ENCODE data around the gene CORO7.
"Not testable (repeated sequence)": the region's sequence is repeated elsewhere in the genome, so short reads cannot be mapped to it uniquely, and the experiment has no call there.

Gene CORO7

GRCh38 chr16:4403133-4403949, 13.1 kb downstream of the CORO7 start:
- in situ Hi-C loops (cut with HindIII; ENCODE audit: low sequenced_read_pairs), result no loop called here

GRCh38 chr16:4402439-4403132, 13.8 kb downstream of the CORO7 start:
- in situ Hi-C loops (cut with HindIII; ENCODE audit: low sequenced_read_pairs), result no loop called here

- in situ Hi-C loops (cut with HindIII; ENCODE audit: low sequenced_read_pairs), result no loop called here
Observed at GRCh38 chr16:4401510-4401909, 14.9 kb downstream of the CORO7 start.

- in situ Hi-C loops (cut with HindIII; ENCODE audit: low sequenced_read_pairs), result no loop called here
Observed at GRCh38 chr16:4401094-4401501, 15.3 kb downstream of the CORO7 start.

GRCh38 chr16:4399001-4399730, 17.2 kb downstream of the CORO7 start:
- in situ Hi-C loops (cut with HindIII; ENCODE audit: low sequenced_read_pairs), result no loop called here

- in situ Hi-C loops (cut with HindIII; ENCODE audit: low sequenced_read_pairs), result no loop called here
Observed at GRCh38 chr16:4395055-4395726, 21.2 kb downstream of the CORO7 start.

- in situ Hi-C loops (cut with HindIII; ENCODE audit: low sequenced_read_pairs), result not testable (repeated sequence)
Observed at GRCh38 chr16:4393850-4394249, 22.5 kb downstream of the CORO7 start.

GRCh38 chr16:4393240-4393600, 23.2 kb downstream of the CORO7 start:
- in situ Hi-C loops (cut with HindIII; ENCODE audit: low sequenced_read_pairs), result no loop called here

GRCh38 chr16:4392382-4393239, 23.8 kb downstream of the CORO7 start:
- in situ Hi-C loops (cut with HindIII; ENCODE audit: low sequenced_read_pairs), result no loop called here

GRCh38 chr16:4391631-4392381, 24.6 kb downstream of the CORO7 start:
- in situ Hi-C loops (cut with HindIII; ENCODE audit: low sequenced_read_pairs), result no loop called here

- in situ Hi-C loops (cut with HindIII; ENCODE audit: low sequenced_read_pairs), result no loop called here
Observed at GRCh38 chr16:4390266-4391260, 25.8 kb downstream of the CORO7 start.

- in situ Hi-C loops (cut with HindIII; ENCODE audit: low sequenced_read_pairs), result no loop called here
Observed at GRCh38 chr16:4389051-4389955, 27.1 kb downstream of the CORO7 start.

- in situ Hi-C loops (cut with HindIII; ENCODE audit: low sequenced_read_pairs), result no loop called here
Observed at GRCh38 chr16:4388271-4389021, 27.9 kb downstream of the CORO7 start.

GRCh38 chr16:4387781-4388180, 28.6 kb downstream of the CORO7 start:
- in situ Hi-C loops (cut with HindIII; ENCODE audit: low sequenced_read_pairs), result no loop called here

GRCh38 chr16:4386951-4387565, 29.3 kb downstream of the CORO7 start:
- in situ Hi-C loops (cut with HindIII; ENCODE audit: low sequenced_read_pairs), result no loop called here

- in situ Hi-C loops (cut with HindIII; ENCODE audit: low sequenced_read_pairs), result no loop called here
Observed at GRCh38 chr16:4386451-4386805, 30.0 kb downstream of the CORO7 start.
